ENCODE results near the gene UROC1. TPM values are rescaled to one million over a fixed set of nuclear protein-coding genes. Genes with fewer than 3 reads are reported as not detected.

UROC1 gene
- total and polyA plus RNA-seq, 2 of the 13 experiments (the other 11 are each of a cell fraction or from before 2014, with no cell fraction given), result 0.71 to 1.3 TPM

DNA sequence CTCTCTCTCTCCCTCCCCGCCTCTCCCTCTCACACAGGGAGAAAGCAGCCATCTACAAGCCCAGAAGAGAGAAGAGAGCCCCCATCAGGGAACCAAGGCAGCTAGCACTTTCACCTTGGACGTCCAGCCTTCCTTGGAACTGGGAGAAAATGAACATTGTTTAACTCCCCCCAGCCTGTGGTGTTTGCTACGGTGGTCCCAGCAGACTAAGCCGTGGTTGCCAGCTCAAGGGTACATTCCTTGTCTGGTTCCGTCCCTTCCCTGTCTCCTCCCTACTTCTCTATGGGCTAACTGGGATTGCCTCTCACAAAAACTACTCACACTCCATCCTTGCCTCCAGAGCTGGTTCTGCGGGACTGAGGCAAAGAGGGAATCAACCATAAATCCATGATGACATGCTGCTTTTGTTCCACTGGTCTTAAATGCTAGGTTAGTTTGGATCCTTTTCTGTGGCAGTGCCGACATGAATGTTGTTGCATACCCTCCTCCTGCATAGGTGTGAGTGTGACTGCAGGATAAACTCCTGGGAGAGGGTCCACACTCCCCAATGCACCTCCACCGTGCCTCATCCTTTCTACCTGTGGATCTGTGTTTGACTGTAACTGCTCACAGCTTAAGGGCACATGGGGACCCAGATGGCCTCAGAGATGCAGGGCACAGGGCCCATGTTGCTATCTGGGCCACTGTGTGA is 29.1 kb upstream of the UROC1 start:
- DNase-seq (ENCODE audit: low spot score) (no peak), ATAC-seq (no peak), FAIRE-seq (no peak)
- Histone ChIP-seq H4K20me1 (ENCODE audit: insufficient read depth, low read length) (no peaks in the 10 kb centered on the region), H3K79me2 (ENCODE audit: insufficient read depth, low read length) (no peaks in the 10 kb centered on the region), H3K27me3 (ENCODE audit: control insufficient read depth in 1 of 2, insufficient read depth in 2 of 2, low read length in 2 of 2) (peaks cover 0 to 13% of the 10 kb centered on the region in 2 experiments; a peak in 2 of 5 replicates), H3K9me3 (ENCODE audit: low read length) (no peaks in the 10 kb centered on the region), H2AFZ (ENCODE audit: low read length) (no peak overlapping the region), H3K4me1 (ENCODE audit: insufficient read depth, low read length) (peaks cover 8% of the 10 kb centered on the region; the same call in 1 of the 2 replicates), H3K4me3 (replicated peaks in 1 of 3; ENCODE audit: insufficient read depth in 1 of 3, low read depth in 2 of 3, low read length in 3 of 3) (no peak overlapping the region), H3K4me2 (ENCODE audit: low read depth, low read length) (no peak overlapping the region), H3K27ac (ENCODE audit: extremely low read length, insufficient read depth, low read length) (no peak overlapping the region), H3K9ac (ENCODE audit: insufficient read depth, low read depth, low read length) (no peak overlapping the region), H3K36me3 (replicated peaks in 1 of 2; ENCODE audit: control insufficient read depth in 1 of 2, insufficient read depth in 2 of 2, low read length in 2 of 2) (peaks cover 4 to 12% of the 10 kb centered on the region in 2 experiments; a peak in 3 of 5 replicates)
- no peak for TF ChIP-seq ZNF20 (CRISPR knock-in tag; IDR thresholded peaks at IDR 0.05)
- in situ Hi-C loops (cut with HindIII; ENCODE audit: extremely low pct_ligation_motif_present, low pct_unique_long_range_greater_than_20kb), result no loop called here
- ChIA-PET POLR2A (no interaction called here), CTCF (ENCODE audit: low intra/inter-chr PET ratio, low total read pairs) (no interaction called here)
- WGBS (ENCODE audit: low lambda C conversion rate), result 31% methylated on average over 8 of the region's 8 CpGs
- intact Hi-C loops (cut with micrococcal nuclease; ENCODE audit: unreplicated experiment), result no loop called here
- no TSS peak for BruUV-seq (replicated peaks)

DNA sequence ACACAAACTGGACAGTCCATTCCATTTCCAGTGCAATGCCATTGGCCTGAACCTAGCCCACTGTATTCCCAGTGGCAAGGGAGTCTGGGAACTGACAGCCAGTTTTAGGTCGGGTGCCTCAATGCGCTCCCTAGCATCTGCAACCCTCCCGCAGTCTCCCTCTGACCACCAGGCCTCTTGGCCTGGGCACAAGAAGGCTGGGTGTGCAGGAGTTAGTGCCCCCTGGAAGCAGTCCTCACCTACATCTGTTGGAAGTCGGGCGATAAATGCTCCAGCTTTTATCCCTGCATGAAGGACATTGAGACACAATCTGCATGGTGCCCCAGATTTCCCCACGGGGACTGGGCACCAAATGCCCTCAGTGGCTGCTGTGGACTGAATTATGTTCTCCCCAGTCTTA is 28.4 kb upstream of the UROC1 start:
- WGBS (ENCODE audit: low lambda C conversion rate), result no CpG with 5 or more reads among the region's 6 CpGs
- no peak overlapping the region for H3K9ac ChIP-seq (ENCODE audit: insufficient read depth, low read depth, low read length)
- POLR2A ChIA-PET, result no interaction called here

More for the DNA sequence above, 28.4 kb upstream of the UROC1 start:
- Histone ChIP-seq H3K4me1 (ENCODE audit: insufficient read depth, low read length) (peaks cover 8% of the 10 kb centered on the region; the same call in 1 of the 2 replicates), H3K9me3 (ENCODE audit: low read length) (no peaks in the 10 kb centered on the region), H3K27me3 (ENCODE audit: control insufficient read depth in 1 of 2, insufficient read depth in 2 of 2, low read length in 2 of 2) (peaks cover 0 to 10% of the 10 kb centered on the region in 2 experiments; a peak in 2 of 5 replicates), H2AFZ (ENCODE audit: low read length) (no peak overlapping the region), H3K79me2 (ENCODE audit: insufficient read depth, low read length) (no peaks in the 10 kb centered on the region), H3K4me2 (ENCODE audit: low read depth, low read length) (no peak overlapping the region), H4K20me1 (ENCODE audit: insufficient read depth, low read length) (no peaks in the 10 kb centered on the region), H3K27ac (ENCODE audit: extremely low read length, insufficient read depth, low read length) (no peak overlapping the region), H3K36me3 (replicated peaks in 1 of 2; ENCODE audit: control insufficient read depth in 1 of 2, insufficient read depth in 2 of 2, low read length in 2 of 2) (peaks cover 6 to 12% of the 10 kb centered on the region in 2 experiments; a peak in 3 of 5 replicates), H3K4me3 (replicated peaks in 1 of 3; ENCODE audit: insufficient read depth in 1 of 3, low read depth in 2 of 3, low read length in 3 of 3) (no peak overlapping the region)
- FAIRE-seq (no peak), DNase-seq (ENCODE audit: low spot score) (no peak), ATAC-seq (no peak)
- BruUV-seq (replicated peaks), result no TSS peak
- TF ChIP-seq ZKSCAN1 (IDR thresholded peaks at IDR 0.05; ENCODE audit: low read length) (no peak), ZNF264 (CRISPR knock-in tag; IDR thresholded peaks at IDR 0.05) (no peak), SAP130 (CRISPR knock-in tag; IDR thresholded peaks at IDR 0.05; ENCODE audit: low read depth) (no peak), PAF1 (CRISPR knock-in tag; IDR thresholded peaks at IDR 0.05) (no peak), TSC22D2 (CRISPR knock-in tag; IDR thresholded peaks at IDR 0.05; ENCODE audit: borderline replicate concordance) (no peak), PCBP2 (optimal IDR thresholded peaks at IDR 0.05; ENCODE audit: low read depth, low read length, poor library complexity, severe bottlenecking) (no peak), IKZF1 (IDR thresholded peaks at IDR 0.05) (no peak), NR2C2 (CRISPR knock-in tag; IDR thresholded peaks at IDR 0.05; ENCODE audit: borderline replicate concordance) (no peak), SIX1 (CRISPR knock-in tag; IDR thresholded peaks at IDR 0.05; ENCODE audit: borderline replicate concordance) (no peak), HOXA7 (CRISPR knock-in tag; IDR thresholded peaks at IDR 0.05) (no peak)
- TF ChIP-seq, protein P1, sequence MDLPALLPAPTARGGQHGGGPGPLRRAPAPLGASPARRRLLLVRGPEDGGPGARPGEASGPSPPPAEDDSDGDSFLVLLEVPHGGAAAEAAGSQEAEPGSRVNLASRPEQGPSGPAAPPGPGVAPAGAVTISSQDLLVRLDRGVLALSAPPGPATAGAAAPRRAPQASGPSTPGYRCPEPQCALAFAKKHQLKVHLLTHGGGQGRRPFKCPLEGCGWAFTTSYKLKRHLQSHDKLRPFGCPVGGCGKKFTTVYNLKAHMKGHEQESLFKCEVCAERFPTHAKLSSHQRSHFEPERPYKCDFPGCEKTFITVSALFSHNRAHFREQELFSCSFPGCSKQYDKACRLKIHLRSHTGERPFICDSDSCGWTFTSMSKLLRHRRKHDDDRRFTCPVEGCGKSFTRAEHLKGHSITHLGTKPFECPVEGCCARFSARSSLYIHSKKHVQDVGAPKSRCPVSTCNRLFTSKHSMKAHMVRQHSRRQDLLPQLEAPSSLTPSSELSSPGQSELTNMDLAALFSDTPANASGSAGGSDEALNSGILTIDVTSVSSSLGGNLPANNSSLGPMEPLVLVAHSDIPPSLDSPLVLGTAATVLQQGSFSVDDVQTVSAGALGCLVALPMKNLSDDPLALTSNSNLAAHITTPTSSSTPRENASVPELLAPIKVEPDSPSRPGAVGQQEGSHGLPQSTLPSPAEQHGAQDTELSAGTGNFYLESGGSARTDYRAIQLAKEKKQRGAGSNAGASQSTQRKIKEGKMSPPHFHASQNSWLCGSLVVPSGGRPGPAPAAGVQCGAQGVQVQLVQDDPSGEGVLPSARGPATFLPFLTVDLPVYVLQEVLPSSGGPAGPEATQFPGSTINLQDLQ (CRISPR knock-in tag; IDR thresholded peaks at IDR 0.05), result no peak
- TF ChIP-seq, protein P2, sequence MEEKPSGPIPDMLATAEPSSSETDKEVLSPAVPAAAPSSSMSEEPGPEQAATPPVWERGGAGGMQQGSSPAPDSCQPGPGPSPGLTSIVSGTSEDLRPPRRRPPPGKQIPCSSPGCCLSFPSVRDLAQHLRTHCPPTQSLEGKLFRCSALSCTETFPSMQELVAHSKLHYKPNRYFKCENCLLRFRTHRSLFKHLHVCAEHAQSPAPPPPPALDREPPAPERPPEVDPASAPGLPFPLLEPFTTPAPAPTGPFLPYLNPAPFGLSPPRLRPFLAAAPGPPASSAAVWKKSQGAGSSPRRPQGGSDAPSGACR (CRISPR knock-in tag; IDR thresholded peaks at IDR 0.05), result no peak
- CTCF ChIA-PET (ENCODE audit: low intra/inter-chr PET ratio, low total read pairs), result no interaction called here
- in situ Hi-C loops (cut with HindIII; ENCODE audit: extremely low pct_ligation_motif_present, low pct_unique_long_range_greater_than_20kb) (no loop called here), intact Hi-C loops (cut with micrococcal nuclease; ENCODE audit: unreplicated experiment) (no loop called here)
